Measurements from ENCODE around the gene B3GNT3. TPM values are rescaled to one million over a fixed set of nuclear protein-coding genes. Genes with fewer than 3 reads are reported as not detected.

B3GNT3 gene
- polyA plus RNA-seq, 3 donors: not detected

- Histone ChIP-seq H3K4me1 (ENCODE audit: control insufficient read depth in 1 of 2, insufficient read depth in 2 of 2, low read length in 2 of 2) (no peaks in the 10 kb centered on the region), H4K20me1 (ENCODE audit: insufficient read depth, low read length) (no peaks in the 10 kb centered on the region), H2AFZ (ENCODE audit: insufficient read depth, low read depth, low read length, poor library complexity, severe bottlenecking) (no peak overlapping the region), H3K27ac (ENCODE audit: low read depth in 1 of 2, low read length in 2 of 2) (no peak overlapping the region), H3K9me3 (replicated peaks in 1 of 2; ENCODE audit: control insufficient read depth in 1 of 2, insufficient read depth in 1 of 2, low read length in 2 of 2) (no peaks in the 10 kb centered on the region), H3K4me2 (replicated peaks; ENCODE audit: extremely low read depth, low read length, poor library complexity, severe bottlenecking) (no peak overlapping the region), H3K36me3 (replicated peaks in 1 of 2; ENCODE audit: control insufficient read depth in 1 of 2, insufficient read depth in 2 of 2, low read length in 2 of 2) (peaks cover 61 to 89% of the 10 kb centered on the region in 2 donors), H3K79me2 (ENCODE audit: insufficient read depth, low read length) (no peaks in the 10 kb centered on the region), H3K9ac (ENCODE audit: insufficient read depth, low read length, poor library complexity, severe bottlenecking) (no peak overlapping the region), H3K4me3 (replicated peaks in 1 of 3; ENCODE audit: low read depth in 2 of 3, low read length in 3 of 3) (no peak overlapping the region), H3K27me3 (ENCODE audit: control insufficient read depth in 2 of 2, insufficient read depth in 2 of 2, low read length in 2 of 2) (no peaks in the 10 kb centered on the region)
- intact Hi-C loops (cut with micrococcal nuclease): loop anchor here in 1 of 2 donors (5.0 kb wide), 1 partner anchor 34 kb away; no protein-coding TSS in a partner anchor
- H3K27ac Mint-ChIP-seq: no peak overlapping the region
- no peak for DNase-seq
- 100% methylated on average over 3 of the region's 4 CpGs for WGBS (ENCODE audit: insufficient coverage)
- H3K4me3 Mint-ChIP-seq: no peak overlapping the region
- TF ChIP-seq, protein P1, sequence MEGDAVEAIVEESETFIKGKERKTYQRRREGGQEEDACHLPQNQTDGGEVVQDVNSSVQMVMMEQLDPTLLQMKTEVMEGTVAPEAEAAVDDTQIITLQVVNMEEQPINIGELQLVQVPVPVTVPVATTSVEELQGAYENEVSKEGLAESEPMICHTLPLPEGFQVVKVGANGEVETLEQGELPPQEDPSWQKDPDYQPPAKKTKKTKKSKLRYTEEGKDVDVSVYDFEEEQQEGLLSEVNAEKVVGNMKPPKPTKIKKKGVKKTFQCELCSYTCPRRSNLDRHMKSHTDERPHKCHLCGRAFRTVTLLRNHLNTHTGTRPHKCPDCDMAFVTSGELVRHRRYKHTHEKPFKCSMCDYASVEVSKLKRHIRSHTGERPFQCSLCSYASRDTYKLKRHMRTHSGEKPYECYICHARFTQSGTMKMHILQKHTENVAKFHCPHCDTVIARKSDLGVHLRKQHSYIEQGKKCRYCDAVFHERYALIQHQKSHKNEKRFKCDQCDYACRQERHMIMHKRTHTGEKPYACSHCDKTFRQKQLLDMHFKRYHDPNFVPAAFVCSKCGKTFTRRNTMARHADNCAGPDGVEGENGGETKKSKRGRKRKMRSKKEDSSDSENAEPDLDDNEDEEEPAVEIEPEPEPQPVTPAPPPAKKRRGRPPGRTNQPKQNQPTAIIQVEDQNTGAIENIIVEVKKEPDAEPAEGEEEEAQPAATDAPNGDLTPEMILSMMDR (IDR thresholded peaks at IDR 0.05): no peak
- peaks cover 0 to 2% (median 0%) of the 10 kb centered on the region in 7 donors for H3K9me3 Mint-ChIP-seq
- peaks cover 81 to 98% of the 10 kb centered on the region in 2 donors for H3K36me3 Mint-ChIP-seq
- H3K4me1 Mint-ChIP-seq: no peaks in the 10 kb centered on the region
- H3K27me3 Mint-ChIP-seq (ENCODE audit: low read depth in 3 of 3): peaks cover 0 to 4% (median 0%) of the 10 kb centered on the region in 3 donors
Observed at GRCh38 chr19:17836530-17836929, 41.6 kb downstream of the B3GNT3 start.

- peaks cover under 1% of the 10 kb centered on the region for H3K4me1 Mint-ChIP-seq
- H3K79me2 ChIP-seq (ENCODE audit: insufficient read depth, low read length): no peaks in the 10 kb centered on the region
- no peaks in the 10 kb centered on the region for H3K27me3 ChIP-seq (ENCODE audit: control insufficient read depth in 2 of 2, insufficient read depth in 2 of 2, low read length in 2 of 2)
- H3K36me3 ChIP-seq (replicated peaks in 1 of 2; ENCODE audit: control insufficient read depth in 1 of 2, insufficient read depth in 2 of 2, low read length in 2 of 2): peaks cover 59 to 86% of the 10 kb centered on the region in 2 donors
- peaks cover 7% of the 10 kb centered on the region for H4K20me1 ChIP-seq (ENCODE audit: insufficient read depth, low read length)
- no peak overlapping the region for H3K27ac Mint-ChIP-seq
- H3K4me1 ChIP-seq (ENCODE audit: control insufficient read depth in 1 of 2, insufficient read depth in 2 of 2, low read length in 2 of 2): peaks cover under 1 to 3% of the 10 kb centered on the region in 2 donors
- no peak overlapping the region for H3K4me3 Mint-ChIP-seq
- TF ChIP-seq, protein P1 (IDR thresholded peaks at IDR 0.05): no peak
- intact Hi-C loops (cut with micrococcal nuclease): loop anchor here in 1 of 2 donors (5.0 kb wide), 1 partner anchor 36 kb away; no protein-coding TSS in a partner anchor
- H3K27me3 Mint-ChIP-seq (ENCODE audit: low read depth in 3 of 3): peaks cover 0 to 4% (median 0%) of the 10 kb centered on the region in 3 donors
- no peak overlapping the region for H3K9ac ChIP-seq (ENCODE audit: insufficient read depth, low read length, poor library complexity, severe bottlenecking)
- no peaks in the 10 kb centered on the region for H3K9me3 ChIP-seq (replicated peaks in 1 of 2; ENCODE audit: control insufficient read depth in 1 of 2, insufficient read depth in 1 of 2, low read length in 2 of 2)
- H3K9me3 Mint-ChIP-seq: no peaks in the 10 kb centered on the region
- no peak for DNase-seq
- WGBS (ENCODE audit: insufficient coverage): 100% methylated on average over 3 of the region's 7 CpGs
- H3K4me2 ChIP-seq (replicated peaks; ENCODE audit: extremely low read depth, low read length, poor library complexity, severe bottlenecking): no peak overlapping the region
- no peak overlapping the region for H3K27ac ChIP-seq (ENCODE audit: low read depth in 1 of 2, low read length in 2 of 2)
- peaks cover 71 to 94% of the 10 kb centered on the region in 2 donors for H3K36me3 Mint-ChIP-seq
- no peak overlapping the region for H3K4me3 ChIP-seq (replicated peaks in 1 of 3; ENCODE audit: low read depth in 2 of 3, low read length in 3 of 3)
- no peak overlapping the region for H2AFZ ChIP-seq (ENCODE audit: insufficient read depth, low read depth, low read length, poor library complexity, severe bottlenecking)
Observed at GRCh38 chr19:17837972-17838371, 43.0 kb downstream of the B3GNT3 start.
